Stimulated activated CD4-positive, alpha-beta T cell treated with anti-CD3 and anti-CD28 coated beads, TNF-alpha, amount 100 ng/mL, for 48 hours (primary cell): ENCODE results near the gene SPOP.
A peak's percentile ranks its signal among the peaks of the same experiment; 100 is the strongest.
"Not testable (repeated sequence)": the region's sequence is repeated elsewhere in the genome, so short reads cannot be mapped to it uniquely, and the experiment has no call there.

ENCODE experiments used
- DNase-seq, 3 donors: peaks; one replicate each; pipeline ENCODE4 v3.0.0-alpha.2; 2020; ENCODE audit warnings: low read depth in 3 of 3

The SPOP gene

DNA sequence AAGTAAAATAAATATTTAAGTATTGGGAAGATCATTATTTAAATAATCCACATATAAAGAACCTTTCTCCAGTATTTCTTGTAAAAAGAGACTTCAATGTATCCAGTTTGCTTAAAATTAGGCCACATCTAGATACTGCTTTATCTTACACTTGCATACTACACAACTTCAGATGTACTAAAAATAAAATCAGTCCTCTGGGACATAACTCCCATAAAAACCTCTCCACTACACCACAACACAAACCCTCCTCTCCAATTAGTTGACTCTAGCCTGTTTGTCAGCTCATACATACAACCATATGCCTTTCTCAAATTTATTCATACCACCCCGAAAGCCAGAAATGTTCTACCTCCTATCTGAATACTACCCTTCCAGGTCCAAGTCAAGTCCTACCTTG is 21.6 kb downstream of the SPOP start:
- no peak for DNase-seq

DNA sequence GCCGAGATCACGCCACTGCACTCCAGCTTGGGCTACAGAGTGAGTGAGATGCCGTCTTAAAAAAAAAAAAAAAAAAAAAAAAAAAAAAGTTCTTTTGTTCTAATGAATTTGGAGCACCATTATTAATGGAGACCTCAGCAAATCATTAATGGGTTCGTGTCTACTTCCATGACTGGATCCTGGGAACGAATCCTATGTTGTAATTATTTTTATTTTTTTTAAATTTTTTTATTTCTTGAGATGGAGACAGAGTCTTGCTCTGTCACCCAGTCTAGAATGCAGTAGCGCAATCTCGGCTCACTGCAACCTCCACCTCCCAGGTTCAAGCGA is 30.7 kb downstream of the SPOP start:
- DNase-seq, result no peak

DNA sequence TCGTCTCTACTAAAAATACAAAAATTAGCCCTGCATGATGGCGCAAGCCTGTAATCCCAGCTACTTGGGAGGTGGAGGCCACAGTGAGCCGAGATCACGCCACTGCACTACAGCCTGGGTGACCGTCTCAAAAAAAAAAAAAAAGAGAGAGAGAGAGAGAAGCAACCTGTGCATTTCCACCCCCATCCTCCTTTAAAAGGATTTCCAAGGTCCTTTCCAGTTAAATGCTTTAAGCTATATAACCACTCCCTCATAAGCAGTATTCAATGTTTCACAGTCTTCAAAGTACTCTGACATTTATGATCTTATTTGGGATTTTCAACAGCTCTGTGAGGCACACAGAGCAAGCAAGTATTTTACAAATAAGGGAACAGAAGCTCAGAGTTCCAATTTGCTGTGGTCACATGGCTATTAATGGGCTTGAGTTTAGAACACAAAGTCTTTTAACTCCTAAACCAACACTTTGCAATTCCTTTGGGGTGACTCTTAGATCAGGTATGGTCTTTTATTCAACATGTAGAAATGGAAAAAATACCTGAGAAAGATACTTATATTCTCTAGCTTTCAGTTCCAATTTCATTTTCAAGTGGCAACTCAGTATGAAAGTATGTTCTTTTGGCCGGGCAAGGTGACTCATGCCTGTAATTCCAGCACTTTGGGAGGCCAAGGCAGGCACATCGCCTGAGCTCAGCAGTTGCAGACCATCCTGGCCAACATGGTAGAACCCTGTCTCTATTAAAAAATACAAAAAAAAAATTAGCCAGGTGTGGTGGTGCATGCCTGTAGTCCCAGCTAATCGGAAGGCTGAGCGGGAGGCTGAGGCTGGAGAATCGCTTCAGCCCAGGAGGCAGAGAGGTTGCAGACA is 31.3 kb downstream of the SPOP start:
- DNase-seq, result peak; percentile 4 to 45 (median 31)

DNA sequence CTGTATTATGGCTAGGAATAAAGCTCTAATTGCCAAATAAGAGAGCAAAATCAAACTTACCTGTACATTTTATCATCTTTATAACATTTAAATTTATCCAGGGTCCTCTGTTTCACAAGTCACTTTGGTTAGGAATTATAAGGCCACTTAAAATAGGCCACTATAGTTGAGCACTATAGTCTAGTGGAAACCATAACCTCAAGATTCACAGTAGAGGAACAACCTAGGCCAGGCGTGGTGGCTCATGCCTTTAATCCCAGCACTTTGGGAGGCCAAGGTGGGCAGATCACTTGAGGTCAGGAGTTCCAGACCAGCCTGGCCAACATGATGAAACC is 31.9 kb downstream of the SPOP start:
- not testable (repeated sequence) for DNase-seq

DNA sequence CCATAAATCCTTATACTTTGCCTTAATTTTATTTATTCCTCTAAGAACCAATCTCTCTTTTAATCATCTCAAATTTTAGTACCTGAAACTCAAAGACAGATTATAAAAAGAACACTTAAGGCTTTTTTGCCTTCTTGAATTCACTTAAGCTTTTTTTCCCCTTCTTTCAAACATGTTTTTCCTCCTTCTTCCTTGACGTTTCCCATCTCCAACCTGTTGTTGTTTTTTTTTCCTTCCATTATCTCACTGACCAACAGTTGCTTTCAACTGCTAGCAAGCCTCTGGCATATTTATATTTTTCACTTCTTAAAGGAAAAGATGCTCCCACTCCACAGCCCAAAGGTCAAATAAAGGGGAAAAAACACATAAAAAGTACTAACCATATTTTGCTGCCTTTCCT is 32.2 kb downstream of the SPOP start:
- DNase-seq, result no peak

DNA sequence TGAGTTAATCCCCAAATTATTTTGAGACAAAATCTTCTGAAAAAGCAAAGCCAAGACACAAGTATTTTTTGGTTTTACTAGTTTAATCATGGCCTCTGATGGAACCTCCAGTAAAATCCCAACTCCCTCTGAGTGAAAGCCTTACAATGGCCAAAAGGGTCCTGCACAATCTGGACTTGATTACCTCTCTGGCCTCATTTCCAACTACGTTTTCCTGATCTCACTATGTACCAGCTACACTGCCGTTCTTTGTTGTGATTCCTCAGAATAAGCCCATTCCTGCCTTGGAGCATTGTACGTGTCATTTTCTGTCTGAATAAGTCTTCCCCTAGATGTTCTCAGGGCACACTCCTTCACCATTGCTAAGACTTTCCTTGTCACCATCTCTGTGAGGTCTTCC is 37.3 kb downstream of the SPOP start:
- DNase-seq, result no peak

DNA sequence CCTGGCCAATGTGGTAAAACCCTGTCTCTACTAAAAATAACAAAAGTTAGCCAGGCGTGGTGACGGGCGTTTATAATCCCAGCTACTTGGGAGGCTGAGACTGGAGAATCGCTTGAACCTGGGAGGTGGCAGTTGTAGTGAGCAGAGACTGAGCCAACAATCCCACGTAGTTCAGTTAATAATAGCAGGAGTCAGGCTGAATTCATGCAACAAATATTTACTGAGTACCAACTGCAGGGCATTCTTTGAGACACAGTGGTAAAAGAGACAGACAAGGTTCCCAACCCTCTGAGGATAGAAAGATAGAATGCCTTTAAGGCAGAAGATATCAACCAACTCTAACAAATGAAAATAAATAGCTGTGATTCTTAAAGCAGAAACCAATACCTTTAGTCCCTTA is 39.1 kb downstream of the SPOP start:
- no peak for DNase-seq

DNA sequence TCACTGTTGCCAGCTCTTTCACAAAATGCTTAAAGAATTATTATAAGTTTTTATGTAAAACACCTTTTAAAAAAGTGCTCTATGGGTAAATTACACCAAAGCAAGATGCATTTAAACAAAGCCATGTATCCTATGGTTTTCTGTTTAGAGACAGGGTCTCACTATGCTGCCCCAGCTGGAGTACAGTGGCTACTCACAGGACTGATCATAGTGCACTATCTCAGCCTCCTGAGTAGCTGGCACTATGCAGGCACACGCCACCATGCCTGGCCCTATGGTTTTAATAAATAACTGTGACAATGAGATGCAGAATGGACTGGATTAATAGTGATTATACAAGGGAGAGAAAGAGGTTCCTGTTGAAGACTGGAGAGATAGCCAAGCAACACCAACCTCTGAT is 40.2 kb downstream of the SPOP start:
- DNase-seq, result no peak

DNA sequence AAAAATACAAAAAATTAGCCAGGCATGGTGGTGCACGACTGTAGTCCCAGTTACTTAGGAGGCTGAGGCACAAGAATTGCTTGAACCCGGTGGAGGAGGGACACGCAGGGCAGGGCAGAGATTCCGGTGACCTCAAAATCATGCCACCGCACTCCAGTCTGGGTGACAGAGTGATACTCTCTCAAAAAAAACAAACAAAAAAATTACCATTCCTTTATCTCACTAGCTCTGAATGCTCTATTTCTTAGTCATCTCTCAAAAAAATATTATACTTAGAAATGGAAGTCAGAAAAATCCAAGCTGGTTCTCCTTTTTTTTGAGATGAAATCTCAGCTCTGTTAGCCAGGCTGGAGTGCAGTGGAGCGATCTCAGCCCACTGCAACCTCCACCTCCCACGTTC is 40.8 kb downstream of the SPOP start:
- no peak for DNase-seq

DNA sequence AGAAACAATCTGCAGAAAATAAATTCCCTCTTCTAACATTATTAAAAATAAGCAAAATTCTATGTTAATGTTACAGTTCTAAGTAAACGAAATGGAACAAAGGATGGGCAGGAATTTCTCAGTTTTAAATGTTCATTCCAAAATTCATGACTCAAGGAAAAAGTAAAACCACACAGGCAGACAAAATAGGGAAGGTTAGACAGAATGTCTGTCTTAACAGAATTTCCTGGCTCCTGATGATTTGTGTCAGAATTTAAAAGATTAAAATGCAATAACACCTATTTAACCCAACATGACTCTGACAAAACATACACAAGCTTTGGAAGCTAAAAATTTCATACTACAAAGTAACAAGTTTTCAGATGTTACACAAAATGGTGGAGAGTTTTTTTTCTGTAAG is 42.8 kb downstream of the SPOP start:
- no peak for DNase-seq

DNA sequence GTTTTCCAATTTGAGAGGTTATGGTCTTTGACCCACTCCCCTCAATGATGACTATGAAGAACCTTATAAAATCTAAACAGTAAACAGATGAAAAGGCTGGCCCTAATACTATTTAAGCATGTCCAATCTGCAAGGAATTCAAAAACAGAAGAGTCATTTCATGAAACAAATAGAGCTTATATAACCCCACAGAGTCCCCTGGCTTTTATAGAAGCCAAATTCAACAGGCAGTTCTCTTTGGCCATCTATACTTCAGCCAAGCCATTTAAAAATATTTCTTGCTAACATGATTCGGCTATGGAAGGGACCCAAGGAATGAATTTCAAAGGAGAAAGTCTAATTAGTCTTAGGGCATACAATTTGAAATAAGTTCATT is 43.4 kb downstream of the SPOP start:
- no peak for DNase-seq

DNA sequence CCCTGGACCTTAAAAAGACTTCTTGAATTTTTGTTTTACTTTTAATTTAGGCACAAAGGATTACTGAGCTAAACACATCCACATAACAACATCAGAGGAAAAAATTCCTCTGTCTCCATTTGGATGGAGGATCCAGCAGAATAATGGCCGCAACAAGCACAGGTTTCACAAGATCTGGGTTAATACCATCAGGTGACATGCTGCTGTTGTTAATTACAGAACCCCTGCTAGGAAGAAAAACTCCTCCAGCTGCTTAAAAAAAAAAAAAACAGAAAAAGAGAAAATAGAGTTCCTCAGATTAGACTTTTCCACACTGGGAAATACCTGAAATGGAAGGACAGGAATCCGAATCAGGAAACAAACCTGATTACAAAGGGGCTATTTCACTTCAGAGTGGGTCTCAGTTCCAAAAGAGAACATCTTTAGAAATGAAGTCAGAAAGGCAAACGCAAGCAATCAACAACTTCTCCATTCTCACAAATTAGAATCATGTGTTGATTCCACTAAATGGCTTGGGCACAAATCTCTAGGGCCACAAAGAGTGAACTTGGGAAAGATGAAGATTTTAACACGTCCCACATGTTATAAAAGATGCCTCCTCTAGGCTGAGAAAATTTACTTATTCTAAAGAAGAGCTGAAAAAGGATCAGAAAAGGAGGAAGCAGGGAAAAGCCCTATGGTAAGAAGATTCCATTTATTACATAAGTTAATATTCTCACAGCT is 44.0 kb downstream of the SPOP start:
- DNase-seq, result no peak

DNA sequence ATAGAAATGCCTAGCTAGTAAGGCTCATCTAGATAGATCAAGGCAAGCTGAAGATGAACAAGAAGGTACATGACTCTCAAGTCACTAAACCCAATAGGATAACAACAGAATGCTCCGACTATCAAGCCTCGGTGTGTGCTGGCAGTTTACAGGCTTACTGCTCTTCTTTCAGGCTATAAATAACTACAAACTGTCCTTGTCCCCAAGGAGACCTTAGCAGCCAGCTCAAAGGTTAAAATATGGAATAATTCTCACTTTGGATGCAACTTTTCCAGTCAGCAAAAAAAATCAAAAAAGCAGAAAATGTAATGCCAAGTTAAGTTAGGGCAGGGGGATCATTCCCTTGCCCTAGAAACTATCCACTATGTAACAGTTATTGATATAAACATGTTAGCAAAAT is 44.6 kb downstream of the SPOP start:
- DNase-seq, result no peak

DNA sequence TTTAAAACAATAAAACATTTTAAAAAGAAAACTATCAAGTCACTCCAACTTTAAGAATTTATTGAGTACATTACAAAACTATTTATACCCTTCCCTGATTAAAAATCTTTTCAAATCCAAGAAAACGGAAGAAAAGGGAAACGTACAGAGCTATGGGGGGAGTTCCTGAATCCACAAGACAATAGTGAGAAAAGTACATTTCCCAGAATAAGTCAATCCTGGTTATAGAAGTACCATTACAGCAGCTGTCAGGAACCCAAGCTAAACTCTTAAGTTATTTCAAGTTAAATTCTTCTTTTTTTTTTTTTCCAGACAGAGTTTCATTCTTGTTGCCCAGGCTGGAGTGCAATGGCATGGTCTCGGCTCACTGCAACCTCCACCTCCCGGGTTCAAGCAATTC is 45.7 kb downstream of the SPOP start:
- DNase-seq, result no peak

DNA sequence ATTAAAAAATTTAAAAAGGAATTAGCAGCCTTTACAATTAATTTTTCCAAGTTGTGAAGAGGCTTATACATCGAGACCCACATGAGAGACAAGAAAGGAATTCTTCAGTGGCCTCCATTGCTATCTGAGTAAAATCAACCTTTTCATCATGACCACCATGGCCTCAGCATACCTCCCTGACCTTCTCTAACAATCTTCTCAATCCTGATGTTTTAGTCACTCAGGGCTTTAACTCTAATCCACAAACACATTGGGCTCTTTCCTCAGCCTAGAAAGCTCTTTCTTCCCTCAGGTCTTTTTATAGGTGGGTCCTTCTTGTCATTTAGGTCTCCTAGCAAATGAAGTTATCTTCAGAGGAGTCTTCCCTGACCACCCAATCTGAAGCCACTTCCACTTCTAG is 46.4 kb downstream of the SPOP start:
- no peak for DNase-seq

DNA sequence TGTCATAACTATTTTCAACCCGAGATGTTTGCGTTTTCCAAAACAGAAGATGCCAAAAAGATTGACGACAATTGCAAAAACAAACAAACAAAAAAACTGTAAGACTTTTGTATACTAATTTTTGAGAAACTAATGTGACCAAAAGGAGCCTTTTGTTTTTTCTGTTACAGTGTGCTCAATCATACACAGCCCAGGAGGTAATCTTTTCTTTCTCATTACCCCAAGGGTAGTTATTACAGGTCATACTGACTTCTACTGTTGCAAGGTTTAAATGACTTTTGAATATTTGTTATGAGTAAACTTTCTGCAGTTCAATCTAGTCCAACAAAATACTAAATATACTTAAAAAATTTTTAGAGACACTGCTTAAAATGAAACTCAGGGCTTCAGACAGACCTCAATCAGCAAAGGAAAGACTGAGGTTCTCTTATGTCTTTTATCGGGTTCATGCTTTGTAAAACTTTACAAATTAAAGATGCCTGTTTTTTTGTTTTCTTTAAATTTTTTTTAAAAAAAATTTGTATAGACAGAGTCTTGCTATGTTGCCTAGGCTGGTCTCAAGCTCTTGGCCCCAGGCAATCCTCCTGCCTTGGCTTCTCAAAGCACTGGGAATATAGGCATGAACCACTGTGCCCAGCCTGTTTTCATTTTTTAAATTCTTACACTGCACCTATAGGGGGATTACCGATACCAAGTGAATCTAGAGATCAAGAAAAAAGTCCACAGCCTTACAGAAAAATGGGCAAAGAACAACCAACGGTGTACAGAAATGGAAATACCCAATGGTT is 47.6 kb downstream of the SPOP start:
- DNase-seq, result no peak

DNA sequence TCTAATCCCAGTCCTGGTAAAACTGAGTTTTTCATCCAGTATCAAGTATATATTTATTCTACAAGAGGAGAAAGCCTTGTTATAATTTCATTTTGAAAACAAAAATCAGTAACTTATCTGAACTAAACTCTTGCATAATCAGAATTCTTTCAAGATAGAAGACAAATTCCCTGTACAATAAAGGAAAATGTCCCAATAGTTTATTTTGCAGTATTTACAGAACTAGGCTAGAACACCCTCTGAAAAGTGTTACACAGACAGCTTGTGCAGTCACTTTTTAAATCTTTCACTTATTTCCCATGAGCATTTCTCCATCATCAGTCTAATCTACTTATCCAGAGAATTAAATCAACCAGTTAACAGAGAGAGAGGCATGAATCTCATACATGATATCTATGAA is 48.5 kb downstream of the SPOP start:
- no peak for DNase-seq

DNA sequence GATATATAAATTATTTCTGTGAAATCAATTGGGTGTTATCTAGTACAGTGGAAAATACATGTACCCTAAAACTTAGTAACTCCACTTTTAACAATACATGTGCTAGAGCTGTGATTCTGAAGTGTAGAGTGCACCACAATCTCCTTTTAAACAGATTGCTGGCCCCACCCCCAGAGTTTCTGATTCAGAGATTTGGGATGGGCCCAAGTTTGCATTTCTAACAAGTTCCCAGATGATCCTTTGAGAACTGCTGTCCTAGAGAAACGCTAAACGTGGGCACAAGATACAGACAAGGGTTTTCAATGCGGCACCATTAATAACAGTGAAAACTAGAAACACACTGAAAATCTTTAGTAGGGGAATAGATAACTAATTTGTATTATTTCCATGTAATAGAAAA is 53.0 kb downstream of the SPOP start:
- no peak for DNase-seq

DNA sequence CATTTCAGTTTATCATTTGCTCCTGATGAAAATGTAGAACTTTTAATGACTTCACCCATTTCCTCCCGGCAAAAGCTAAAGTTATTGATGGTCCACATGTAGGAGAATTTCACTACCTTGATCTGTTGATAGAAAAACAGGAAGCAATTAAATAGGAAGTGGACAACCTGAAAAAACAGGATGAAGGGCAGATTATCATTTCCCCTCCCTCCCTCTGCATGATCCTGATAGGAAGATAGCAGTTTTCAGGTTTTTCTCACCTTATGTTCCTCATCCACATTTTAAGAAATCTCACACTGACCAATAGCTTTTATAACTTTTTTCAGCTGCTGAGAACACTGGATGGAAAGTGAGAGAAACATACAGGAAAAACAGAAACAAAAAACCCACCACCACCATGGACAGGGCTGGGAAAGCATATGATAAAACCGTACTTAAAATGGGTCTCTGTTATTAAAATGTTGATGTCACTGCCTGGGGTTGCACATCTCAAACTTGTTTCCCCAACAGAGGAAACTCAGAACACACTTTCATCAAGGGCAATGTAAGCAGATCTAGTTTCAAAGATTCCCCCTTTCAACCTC is 55.9 kb downstream of the SPOP start:
- DNase-seq, result no peak

DNA sequence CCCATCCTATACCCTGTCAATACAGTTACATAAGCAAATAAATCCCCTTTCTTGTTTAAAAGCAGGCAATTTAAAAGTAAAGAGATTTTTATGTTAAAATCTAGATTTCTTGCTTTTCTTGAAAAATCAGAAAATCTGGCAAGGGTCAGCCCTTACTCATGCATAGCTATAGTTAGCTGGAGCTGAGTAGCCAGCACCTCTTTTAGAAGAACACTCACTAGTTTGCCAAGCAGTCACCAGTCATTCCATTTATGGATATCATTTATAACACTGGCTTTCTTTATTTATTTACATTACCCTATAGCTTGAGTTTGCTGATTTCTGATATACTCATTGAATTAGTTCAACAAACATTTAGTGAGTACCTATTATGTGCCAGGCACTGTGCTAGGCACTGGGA is 56.5 kb downstream of the SPOP start:
- DNase-seq, result no peak

DNA sequence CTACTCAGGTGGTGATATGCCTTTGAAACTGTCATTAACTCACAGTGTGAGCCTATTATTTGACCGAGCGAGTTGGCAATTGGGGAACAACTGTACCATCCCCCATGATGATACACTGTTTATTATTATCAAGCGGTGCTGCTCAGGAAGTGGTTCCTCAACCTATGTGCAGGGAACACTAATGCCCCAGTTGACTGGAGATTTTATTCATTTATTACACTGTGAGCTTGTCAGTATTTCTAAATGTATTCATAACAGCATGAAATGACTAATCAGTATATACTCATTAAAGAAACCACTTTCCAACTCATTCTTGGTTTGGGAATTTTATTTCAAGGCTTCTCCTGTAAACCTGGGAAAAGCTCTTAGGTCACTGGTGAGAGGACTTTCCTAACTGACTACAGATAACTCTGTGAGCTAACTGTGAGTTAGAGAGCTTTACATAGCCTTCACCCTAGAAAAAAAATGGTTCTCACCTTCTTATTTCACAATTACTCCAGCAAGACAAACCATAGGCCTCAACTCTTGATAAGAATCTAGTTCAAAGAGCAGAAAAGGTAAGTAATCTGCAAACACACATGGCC is 59.8 kb downstream of the SPOP start:
- DNase-seq, result no peak

DNA sequence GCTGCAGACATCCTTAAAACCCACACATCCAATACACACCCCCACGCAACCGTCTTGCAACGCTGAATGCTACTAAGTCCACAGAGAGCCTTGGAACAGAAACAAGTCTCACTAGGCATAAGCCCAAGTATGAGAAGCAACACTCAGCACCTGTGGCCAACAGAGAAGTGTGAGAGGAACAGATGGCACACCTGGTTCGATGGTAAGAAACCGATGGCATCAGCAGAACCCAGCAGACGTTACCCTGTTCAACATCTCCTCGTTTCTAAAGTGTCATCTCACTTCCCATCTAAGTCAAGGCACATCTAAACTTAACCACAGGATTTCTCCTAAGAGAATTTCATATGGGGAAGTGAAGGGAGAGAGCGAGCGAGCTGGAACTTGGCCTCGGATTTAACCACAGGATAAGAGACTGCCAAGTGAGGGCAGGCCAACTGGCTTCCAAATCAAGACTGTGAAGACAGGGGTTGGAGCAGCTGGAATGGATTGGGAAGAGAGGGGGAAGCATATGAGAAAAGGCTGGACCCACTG is 61.2 kb downstream of the SPOP start:
- DNase-seq, result no peak
